ENCODE data around the gene MYOZ3.

Gene MYOZ3

GRCh38 chr5:150627731-150628545, 33.1 kb upstream of the MYOZ3 start:
- DNase-seq: no peak

- DNase-seq: no peak
Observed at GRCh38 chr5:150628936-150629485, 32.0 kb upstream of the MYOZ3 start.

- DNase-seq: no peak
Observed at GRCh38 chr5:150630016-150630415, 31.0 kb upstream of the MYOZ3 start.

- no peak for DNase-seq
Observed at GRCh38 chr5:150630461-150631325, 30.4 kb upstream of the MYOZ3 start.

- no peak for DNase-seq
Observed at GRCh38 chr5:150631326-150631701, 29.7 kb upstream of the MYOZ3 start.

- DNase-seq: no peak
Observed at GRCh38 chr5:150632305-150633160, 28.5 kb upstream of the MYOZ3 start.

- no peak for DNase-seq
Observed at GRCh38 chr5:150633429-150633828, 27.6 kb upstream of the MYOZ3 start.

GRCh38 chr5:150636391-150637244, 24.4 kb upstream of the MYOZ3 start:
- DNase-seq: no peak

GRCh38 chr5:150637245-150638052, 23.6 kb upstream of the MYOZ3 start:
- DNase-seq: no peak

- no peak for DNase-seq
Observed at GRCh38 chr5:150638053-150638444, 23.0 kb upstream of the MYOZ3 start.

- DNase-seq: no peak
Observed at GRCh38 chr5:150638488-150639376, 22.3 kb upstream of the MYOZ3 start.

- no peak for DNase-seq
Observed at GRCh38 chr5:150639377-150639692, 21.7 kb upstream of the MYOZ3 start.

GRCh38 chr5:150639751-150640150, 21.3 kb upstream of the MYOZ3 start:
- DNase-seq: no peak

GRCh38 chr5:150640311-150641005, 20.6 kb upstream of the MYOZ3 start, which contains the start of gene SYNPO:
SYNPO (plus strand) TSS chr5:150640660; CDS start chr5:150648276, 7,616 bp downstream.
- no peak for DNase-seq

- no peak for DNase-seq
Observed at GRCh38 chr5:150641006-150641570, 20.0 kb upstream of the MYOZ3 start.

GRCh38 chr5:150641824-150642566, 19.1 kb upstream of the MYOZ3 start:
- DNase-seq: no peak

GRCh38 chr5:150642567-150642927, 18.5 kb upstream of the MYOZ3 start:
- no peak for DNase-seq
